Activated naive CD4-positive, alpha-beta T cell treated with anti-CD3 and anti-CD28 coated beads, Interleukin-2, amount 10 ng/mL, durations not matched to agents 7 days and 5 days (primary cell): Measurements from ENCODE around the gene FCER1A.
"Not testable (repeated sequence)": the region's sequence is repeated elsewhere in the genome, so short reads cannot be mapped to it uniquely, and the experiment has no call there.

Experiments
- CTCF ChIA-PET: fragments of 350-600 bp; sonication (Branson Sonifier 250); formaldehyde crosslinking; loops from one replicate; lab custom pipeline; 2021; ENCODE audit warnings: antibody characterized with exemption; lab: Charles Lee
- DNase-seq: peaks from one replicate; pipeline ENCODE4 v3.0.0-alpha.2; 2020
- H3K27ac Mint-ChIP-seq: one replicate; pipeline ENCODE4 v1.8.0; 2021; ENCODE audit warnings: mild to moderate bottlenecking, moderate library complexity, mixed read lengths
- H3K27me3 Mint-ChIP-seq: one replicate; pipeline ENCODE4 v1.8.0; 2021; ENCODE audit warnings: mild to moderate bottlenecking, mixed read lengths
- H3K36me3 Mint-ChIP-seq: one replicate; pipeline ENCODE4 v1.8.0; 2021; ENCODE audit warnings: mixed read lengths
- H3K4me1 Mint-ChIP-seq: one replicate; pipeline ENCODE4 v1.8.0; 2021; ENCODE audit warnings: mixed read lengths
- H3K4me3 Mint-ChIP-seq: one replicate; pipeline ENCODE4 v1.8.0; 2021; ENCODE audit warnings: mild to moderate bottlenecking, moderate library complexity, mixed read lengths
- H3K9me3 Mint-ChIP-seq: one replicate; pipeline ENCODE4 v1.8.0; 2021; ENCODE audit warnings: mixed read lengths

Gene FCER1A

GRCh38 chr1:159315381-159315780 lies 13.2 kb downstream of the FCER1A start:
- H3K36me3 Mint-ChIP-seq = no peaks in the 10 kb centered on the region
- no peaks in the 10 kb centered on the region for H3K27me3 Mint-ChIP-seq
- CTCF ChIA-PET = no interaction called here
- no peaks in the 10 kb centered on the region for H3K4me1 Mint-ChIP-seq
- DNase-seq = no peak
- no peaks in the 10 kb centered on the region for H3K9me3 Mint-ChIP-seq
- H3K4me3 Mint-ChIP-seq = no peak overlapping the region
- no peak overlapping the region for H3K27ac Mint-ChIP-seq

DNA sequence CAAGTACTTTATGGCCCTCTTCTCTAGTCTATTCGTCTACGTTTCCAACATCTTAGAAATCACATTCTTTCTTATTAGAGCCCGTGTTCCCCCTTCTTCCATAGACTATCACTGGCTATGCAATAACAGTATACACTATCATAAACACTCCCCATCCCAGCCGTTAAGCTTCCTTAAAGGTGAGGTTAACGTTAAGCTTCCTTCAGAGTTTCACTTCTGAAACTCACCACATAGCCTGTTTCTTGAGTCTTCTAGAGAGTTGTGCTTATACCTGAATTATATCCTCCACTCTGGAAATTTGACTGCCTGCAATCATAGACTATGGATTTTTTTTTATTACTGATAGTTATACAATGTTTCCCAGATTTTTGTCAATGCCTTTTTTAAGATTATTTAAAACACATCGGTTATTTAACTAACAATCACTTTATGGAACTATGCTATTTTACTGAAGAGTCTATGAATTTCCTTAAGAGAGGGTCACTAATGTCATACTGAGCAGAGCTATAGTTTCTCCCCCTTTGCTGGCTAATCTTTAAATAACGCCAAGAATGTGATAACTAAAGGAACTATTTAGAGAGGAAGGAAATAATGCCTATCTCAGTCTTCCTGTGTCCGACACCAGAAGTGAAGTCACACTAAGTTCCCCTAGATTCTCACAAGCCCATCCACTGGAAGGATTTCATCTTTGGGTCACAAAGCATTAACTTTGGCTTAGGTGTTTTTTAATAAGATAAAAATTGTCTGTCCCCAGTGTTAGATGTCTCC lies 16.8 kb downstream of the FCER1A start:
- Mint-ChIP-seq H3K9me3 (no peaks in the 10 kb centered on the region), H3K36me3 (no peaks in the 10 kb centered on the region), H3K27ac (no peak overlapping the region), H3K4me1 (no peaks in the 10 kb centered on the region), H3K27me3 (no peaks in the 10 kb centered on the region), H3K4me3 (no peak overlapping the region)
- DNase-seq = no peak
- CTCF ChIA-PET = no interaction called here

DNA sequence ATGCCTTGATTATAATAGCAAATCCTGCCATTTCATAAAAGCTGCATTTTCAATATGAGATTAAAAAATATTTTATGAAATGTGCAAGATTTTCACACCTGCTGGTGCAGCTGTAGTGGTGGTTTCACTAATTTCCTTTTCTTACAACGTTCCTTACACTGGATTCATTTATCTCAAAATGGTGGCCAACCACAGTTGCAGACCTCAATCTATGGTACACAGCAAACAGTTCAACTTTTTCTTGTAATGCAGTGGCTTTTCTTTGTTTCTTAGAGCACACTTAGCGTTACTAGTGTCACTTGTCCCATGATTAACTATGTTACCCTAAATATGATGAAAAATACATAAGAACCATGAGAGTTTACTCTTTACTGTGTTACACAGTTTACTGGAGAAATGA lies 32.7 kb downstream of the FCER1A start:
- Mint-ChIP-seq H3K9me3 (no peaks in the 10 kb centered on the region), H3K27ac (no peak overlapping the region), H3K4me3 (no peak overlapping the region), H3K36me3 (no peaks in the 10 kb centered on the region), H3K4me1 (no peaks in the 10 kb centered on the region), H3K27me3 (no peaks in the 10 kb centered on the region)
- DNase-seq = no peak
- CTCF ChIA-PET = no interaction called here

GRCh38 chr1:159338018-159338417 lies 35.9 kb downstream of the FCER1A start:
- Mint-ChIP-seq H3K27me3 (no peaks in the 10 kb centered on the region), H3K9me3 (no peaks in the 10 kb centered on the region), H3K27ac (no peak overlapping the region), H3K36me3 (no peaks in the 10 kb centered on the region), H3K4me1 (no peaks in the 10 kb centered on the region), H3K4me3 (no peak overlapping the region)
- CTCF ChIA-PET = no interaction called here
- DNase-seq = no peak

- Mint-ChIP-seq H3K9me3 (no peaks in the 10 kb centered on the region), H3K36me3 (no peaks in the 10 kb centered on the region), H3K4me3 (no peak overlapping the region), H3K4me1 (no peaks in the 10 kb centered on the region), H3K27me3 (no peaks in the 10 kb centered on the region), H3K27ac (no peak overlapping the region)
- no peak for DNase-seq
- CTCF ChIA-PET = no interaction called here
Observed at GRCh38 chr1:159339536-159339935, 37.4 kb downstream of the FCER1A start.

DNA sequence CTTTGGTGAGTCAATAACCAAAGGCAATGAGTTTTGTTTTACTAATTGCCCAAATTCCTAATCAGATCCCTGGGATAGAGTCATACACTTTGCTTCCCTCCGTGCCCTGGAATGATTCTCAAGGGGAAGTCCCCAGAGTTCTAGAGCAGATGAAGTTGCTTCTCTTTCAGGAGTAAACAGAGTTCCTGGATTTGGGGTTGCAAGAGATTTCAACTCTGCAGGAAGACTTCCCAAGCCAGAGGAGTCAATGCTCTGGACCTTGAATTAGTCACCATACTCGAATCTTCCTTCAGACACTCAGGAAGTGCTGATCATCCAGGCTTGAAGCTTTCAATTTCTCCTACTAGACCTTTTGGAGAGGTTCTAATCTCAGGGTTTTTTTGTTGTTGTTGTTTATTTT lies 39.6 kb downstream of the FCER1A start:
- Mint-ChIP-seq H3K4me3 (no peak overlapping the region), H3K9me3 (no peaks in the 10 kb centered on the region), H3K27me3 (no peaks in the 10 kb centered on the region), H3K4me1 (no peaks in the 10 kb centered on the region), H3K27ac (no peak overlapping the region), H3K36me3 (no peaks in the 10 kb centered on the region)
- DNase-seq = no peak
- CTCF ChIA-PET = no interaction called here

DNA sequence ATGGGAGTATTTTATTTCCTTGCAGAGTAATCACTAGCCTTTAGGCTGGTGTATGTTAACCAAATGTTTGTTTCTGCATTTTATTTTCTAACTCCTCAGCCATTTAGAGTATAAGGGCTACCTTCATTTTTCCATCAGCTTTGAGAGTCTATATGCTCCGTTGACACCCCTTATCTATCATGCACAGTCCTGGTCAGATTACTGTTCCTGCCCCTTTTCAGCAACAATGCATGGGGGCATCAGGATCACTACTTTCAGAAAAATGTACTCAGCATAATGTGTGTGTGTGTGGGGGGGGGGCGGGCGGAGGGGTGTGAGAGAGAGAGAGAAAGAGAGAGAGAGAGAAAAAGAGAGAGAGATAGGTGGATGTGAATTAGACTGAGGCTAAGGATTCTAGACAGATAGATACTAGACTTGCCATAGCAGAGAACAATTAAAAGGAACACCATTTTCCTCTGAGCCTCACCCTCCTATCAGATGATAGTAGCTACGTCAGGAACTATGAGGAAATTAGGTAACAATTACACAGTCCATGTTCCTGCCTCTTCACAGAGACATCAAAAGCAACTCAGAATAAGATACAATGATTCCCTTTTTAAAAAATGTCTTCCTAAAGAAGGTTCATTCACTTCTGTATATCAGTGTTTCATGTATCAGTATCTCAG lies 40.8 kb downstream of the FCER1A start:
- Mint-ChIP-seq H3K9me3 (no peaks in the 10 kb centered on the region), H3K27me3 (no peaks in the 10 kb centered on the region), H3K27ac (no peak overlapping the region), H3K4me3 (no peak overlapping the region), H3K36me3 (no peaks in the 10 kb centered on the region), H3K4me1 (no peaks in the 10 kb centered on the region)
- no peak for DNase-seq
- CTCF ChIA-PET = no interaction called here

GRCh38 chr1:159349374-159349773 lies 47.2 kb downstream of the FCER1A start:
- CTCF ChIA-PET, H3K27ac Mint-ChIP-seq, H3K4me3 Mint-ChIP-seq, H3K36me3 Mint-ChIP-seq, H3K9me3 Mint-ChIP-seq, DNase-seq, H3K4me1 Mint-ChIP-seq, H3K27me3 Mint-ChIP-seq: not testable (repeated sequence)

DNA sequence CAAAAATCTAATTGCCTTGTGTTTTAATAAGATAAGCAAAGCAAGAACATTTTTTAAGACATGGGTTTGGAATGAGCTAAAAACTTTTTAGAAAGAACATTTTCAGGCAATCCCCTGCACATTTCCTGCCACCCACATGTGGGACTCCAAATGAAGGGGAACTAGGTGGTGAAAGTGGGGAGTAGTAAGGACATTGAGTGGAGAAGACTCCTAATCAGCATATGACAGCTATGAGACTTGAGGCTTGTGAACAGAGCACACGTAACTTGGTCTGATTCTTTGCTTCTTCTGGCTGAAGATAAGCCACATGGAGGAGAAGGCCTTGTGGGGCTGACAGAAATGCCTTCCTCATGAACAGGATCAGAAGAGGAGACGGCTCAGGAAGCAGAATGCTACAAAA lies 50.3 kb downstream of the FCER1A start:
- H3K27me3 Mint-ChIP-seq = no peaks in the 10 kb centered on the region
- no peak overlapping the region for H3K4me3 Mint-ChIP-seq
- no peaks in the 10 kb centered on the region for H3K9me3 Mint-ChIP-seq
- no peak for DNase-seq
- CTCF ChIA-PET = no interaction called here
- H3K27ac Mint-ChIP-seq = no peak overlapping the region
- H3K4me1 Mint-ChIP-seq = no peaks in the 10 kb centered on the region
- H3K36me3 Mint-ChIP-seq = no peaks in the 10 kb centered on the region
